HCT116 (cell line): ENCODE data around the gene CHID1. TPM values are rescaled to one million over a fixed set of nuclear protein-coding genes. Genes with fewer than 3 reads are reported as not detected.
A peak's percentile ranks its signal among the peaks of the same experiment; 100 is the strongest.

ENCODE experiments used
- ATAC-seq: fragments of 200-7000 bp; cut with Tn5 transposase; 2 replicates; pipeline ENCODE4 v1.9.1; 2020; ENCODE audit warnings: mild to moderate bottlenecking, moderate library complexity
- BruUV-seq: library from RNA; stranded (reverse); fragments of 400-500 nt; replicated peaks from 2 replicates; lab custom pipeline; 2021; lab: Mats Ljungman, UMichigan
- CTCF ChIA-PET: fragments of 300-600 bp; sonication (Branson Sonifier 250); formaldehyde crosslinking; loops from one replicate; lab custom pipeline; 2021; ENCODE audit warnings: antibody characterized with exemption; lab: Charles Lee
- POLR2A ChIA-PET: fragments of 300-600, 350-600 bp; sonication (Branson Sonifier 250); formaldehyde crosslinking; loops from one replicate; lab custom pipeline; 2021; ENCODE audit warnings: antibody characterized with exemption; lab: Charles Lee
- RAD21 ChIA-PET, 2 experiments: fragments of 300-600 bp; sonication (Branson Sonifier 250); formaldehyde crosslinking; loops; one replicate each; lab custom pipeline; 2023; ENCODE audit warnings: low total read pairs in 2 of 2; ENCODE audit not compliant: uncharacterized antibody in 2 of 2, unreplicated experiment in 2 of 2, low non-redundant PET in 1 of 2; lab: Charles Lee
- DNase-seq: peaks from one replicate; pipeline ENCODE4 v3.0.0-alpha.2; 2010; ENCODE audit warnings: low read depth, low spot score
- H2AFZ ChIP-seq: fragments of 200-600 bp; shearing (Covaris generic), sonication (generic); 2 replicates; pipeline ENCODE4 v1.6.1; 2017; ENCODE audit warnings: low read depth, mixed run types, mixed read lengths, antibody characterized with exemption, low read length; ENCODE audit not compliant: poor library complexity, severe bottlenecking
- H3K27ac ChIP-seq: 2 replicates; pipeline ENCODE4 v1.5.1; 2012; ENCODE audit warnings: low read depth, low read length
- H3K27me3 ChIP-seq: fragments of 200-600 bp; sonication (generic); 2 replicates; pipeline ENCODE4 v1.6.1; 2016; ENCODE audit warnings: mixed run types, low read length, mixed read lengths; ENCODE audit not compliant: insufficient read depth
- H3K36me3 ChIP-seq, 2 experiments: fragments of 200-500 bp in 1 of 2; fragments of 200-600 bp in 1 of 2; sonication (Bioruptor generic) in 1 of 2; sonication (generic) in 1 of 2; 2 replicates each; pipeline versions ENCODE4 v1.5.1 to v1.6.1; 2014 to 2016; ENCODE audit warnings: low read length in 2 of 2, inconsistent platforms in 1 of 2, mixed read lengths in 1 of 2, mixed run types in 1 of 2; ENCODE audit not compliant: insufficient read depth in 2 of 2, control insufficient read depth in 1 of 2
- H3K4me1 ChIP-seq, 2 experiments: fragments of 200-600 bp in 1 of 2; sonication (generic) in 1 of 2; 2 replicates each; pipeline versions ENCODE4 v1.5.1 to v1.6.1; 2012 to 2017; ENCODE audit warnings: low read length in 2 of 2, inconsistent platforms in 1 of 2, mild to moderate bottlenecking in 1 of 2, mixed read lengths in 1 of 2, mixed run types in 1 of 2, moderate library complexity in 1 of 2; ENCODE audit not compliant: insufficient read depth in 2 of 2, control insufficient read depth in 1 of 2
- H3K4me2 ChIP-seq: fragments of 200-600 bp; sonication (generic); 2 replicates; pipeline ENCODE4 v1.6.1; 2017; ENCODE audit warnings: mixed run types, low read length, mixed read lengths
- H3K4me3 ChIP-seq, 2 experiments: fragments of 200-600 bp in 1 of 2; sonication (generic) in 1 of 2; replicated peaks in 1 of 2; 2 replicates each; pipeline ENCODE4 v1.5.1; 2011 to 2016; ENCODE audit warnings: low read length in 2 of 2, control low read depth in 1 of 2, low read depth in 1 of 2, mild to moderate bottlenecking in 1 of 2, mixed read lengths in 1 of 2, mixed run types in 1 of 2
- H3K79me2 ChIP-seq: fragments of 200-600 bp; sonication (generic); 2 replicates; pipeline ENCODE4 v1.6.1; 2017; ENCODE audit warnings: mild to moderate bottlenecking, mixed run types, low read length, moderate library complexity, mixed read lengths; ENCODE audit not compliant: insufficient read depth
- H3K9ac ChIP-seq: fragments of 200-600 bp; sonication (generic); 2 replicates; pipeline ENCODE4 v1.6.1; 2016; ENCODE audit warnings: low read length, mixed read lengths
- H3K9me2 ChIP-seq: fragments of 200-600 bp; sonication (generic), shearing (Covaris generic); 2 replicates; pipeline ENCODE4 v1.6.1; 2017; ENCODE audit warnings: mixed run types, mild to moderate bottlenecking, moderate library complexity; ENCODE audit not compliant: insufficient read depth
- H3K9me3 ChIP-seq, 2 experiments: fragments of 200-500 bp in 1 of 2; fragments of 200-600 bp in 1 of 2; sonication (Bioruptor generic) in 1 of 2; sonication (generic) in 1 of 2; 2 replicates each; pipeline ENCODE4 v1.6.1; 2014 to 2017; ENCODE audit warnings: low read length in 2 of 2, mixed read lengths in 2 of 2, inconsistent platforms in 1 of 2, low read depth in 1 of 2, mild to moderate bottlenecking in 1 of 2, mixed run types in 1 of 2, moderate library complexity in 1 of 2; ENCODE audit not compliant: control insufficient read depth in 1 of 2, insufficient read depth in 1 of 2
- H4K20me1 ChIP-seq: fragments of 200-600 bp; sonication (generic), shearing (Covaris generic); 2 replicates; pipeline ENCODE4 v1.6.1; 2017; ENCODE audit warnings: mixed run types, mild to moderate bottlenecking, moderate library complexity; ENCODE audit not compliant: insufficient read depth
- FOSL1 ChIP-seq: IDR thresholded peaks from 2 replicates; pipeline ENCODE4 v1.6.1; 2012; ENCODE audit warnings: low read depth
- SP1 ChIP-seq: IDR thresholded peaks from 2 replicates; pipeline ENCODE4 v1.6.1; 2012; ENCODE audit warnings: low read depth
- SRF ChIP-seq: IDR thresholded peaks from 2 replicates; pipeline ENCODE4 v1.6.1; 2012; ENCODE audit warnings: low read depth
- ZFX ChIP-seq: fragments of 450-650 bp; IDR thresholded peaks from 2 replicates; pipeline ENCODE4 v1.6.1; 2017
- ZNF274 ChIP-seq: fragments of 200-500 bp; sonication (Bioruptor generic); IDR thresholded peaks from 2 replicates; pipeline ENCODE4 v1.6.1; 2014; ENCODE audit warnings: mild to moderate bottlenecking, low read depth, low read length, inconsistent platforms
- intact Hi-C: fragments of 100-400 bp; cut with micrococcal nuclease; formaldehyde crosslinking; loops from 2 replicates; pipeline ENCODE4 v1.10.0; 2022
- total RNA-seq: library from RNA; stranded (reverse); gene quantifications from one replicate; pipeline ENCODE4 v1.2.1, GENCODE V29; 2021; ENCODE audit not compliant: unreplicated experiment
- TF ChIP-seq, protein P1 (sequence below): IDR thresholded peaks from 2 replicates; pipeline ENCODE4 v1.6.1; 2012
- TF ChIP-seq, protein P2 (sequence below): IDR thresholded peaks from 2 replicates; pipeline ENCODE4 v1.6.1; 2012; ENCODE audit warnings: low read depth

CHID1 gene
- total RNA-seq, 1 experiment from 2014 or later, result 102 TPM

DNA sequence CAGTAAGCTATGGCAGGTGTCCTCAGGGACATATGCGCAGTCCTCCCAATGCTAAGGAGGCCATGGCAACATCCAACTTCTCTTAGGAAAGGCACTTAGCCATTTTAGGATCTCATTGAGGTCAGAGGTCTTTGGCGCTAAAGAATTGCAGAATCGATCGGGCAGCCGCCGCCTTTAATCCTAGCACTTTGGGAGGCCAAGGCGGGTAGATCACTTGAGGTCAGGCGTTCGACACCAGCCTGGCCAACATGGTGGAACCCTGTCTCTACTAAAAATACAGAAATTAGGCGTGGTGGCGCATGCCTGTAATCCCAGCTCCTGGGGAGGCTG is 1.2 kb upstream of the CHID1 start:
- no peaks in the 10 kb centered on the region for H3K9me2 ChIP-seq
- POLR2A ChIA-PET, result no interaction called here
- TF ChIP-seq SP1, result no peak
- TF ChIP-seq, protein P1, sequence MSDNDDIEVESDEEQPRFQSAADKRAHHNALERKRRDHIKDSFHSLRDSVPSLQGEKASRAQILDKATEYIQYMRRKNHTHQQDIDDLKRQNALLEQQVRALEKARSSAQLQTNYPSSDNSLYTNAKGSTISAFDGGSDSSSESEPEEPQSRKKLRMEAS, result no peak
- TF ChIP-seq, protein P2, sequence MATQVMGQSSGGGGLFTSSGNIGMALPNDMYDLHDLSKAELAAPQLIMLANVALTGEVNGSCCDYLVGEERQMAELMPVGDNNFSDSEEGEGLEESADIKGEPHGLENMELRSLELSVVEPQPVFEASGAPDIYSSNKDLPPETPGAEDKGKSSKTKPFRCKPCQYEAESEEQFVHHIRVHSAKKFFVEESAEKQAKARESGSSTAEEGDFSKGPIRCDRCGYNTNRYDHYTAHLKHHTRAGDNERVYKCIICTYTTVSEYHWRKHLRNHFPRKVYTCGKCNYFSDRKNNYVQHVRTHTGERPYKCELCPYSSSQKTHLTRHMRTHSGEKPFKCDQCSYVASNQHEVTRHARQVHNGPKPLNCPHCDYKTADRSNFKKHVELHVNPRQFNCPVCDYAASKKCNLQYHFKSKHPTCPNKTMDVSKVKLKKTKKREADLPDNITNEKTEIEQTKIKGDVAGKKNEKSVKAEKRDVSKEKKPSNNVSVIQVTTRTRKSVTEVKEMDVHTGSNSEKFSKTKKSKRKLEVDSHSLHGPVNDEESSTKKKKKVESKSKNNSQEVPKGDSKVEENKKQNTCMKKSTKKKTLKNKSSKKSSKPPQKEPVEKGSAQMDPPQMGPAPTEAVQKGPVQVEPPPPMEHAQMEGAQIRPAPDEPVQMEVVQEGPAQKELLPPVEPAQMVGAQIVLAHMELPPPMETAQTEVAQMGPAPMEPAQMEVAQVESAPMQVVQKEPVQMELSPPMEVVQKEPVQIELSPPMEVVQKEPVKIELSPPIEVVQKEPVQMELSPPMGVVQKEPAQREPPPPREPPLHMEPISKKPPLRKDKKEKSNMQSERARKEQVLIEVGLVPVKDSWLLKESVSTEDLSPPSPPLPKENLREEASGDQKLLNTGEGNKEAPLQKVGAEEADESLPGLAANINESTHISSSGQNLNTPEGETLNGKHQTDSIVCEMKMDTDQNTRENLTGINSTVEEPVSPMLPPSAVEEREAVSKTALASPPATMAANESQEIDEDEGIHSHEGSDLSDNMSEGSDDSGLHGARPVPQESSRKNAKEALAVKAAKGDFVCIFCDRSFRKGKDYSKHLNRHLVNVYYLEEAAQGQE, result no peak
- no peak for TF ChIP-seq FOSL1
- TF ChIP-seq ZNF274, result no peak
- no peak for TF ChIP-seq ZFX
- no peak for TF ChIP-seq SRF
- DNase-seq (no peak), ATAC-seq (no peak)
- H3K4me3 ChIP-seq, result peak overlapping the region; percentile 67 to 100
- RAD21 ChIA-PET, result no interaction called here
- peak overlapping the region; percentile 93 for H3K27ac ChIP-seq
- peak overlapping the region; percentile 93 for H3K4me2 ChIP-seq
- no peaks in the 10 kb centered on the region for H3K9me3 ChIP-seq
- CTCF ChIA-PET, result no interaction called here
- no TSS peak for BruUV-seq
- H2AFZ ChIP-seq, result no peak overlapping the region
- no peaks in the 10 kb centered on the region for H3K27me3 ChIP-seq
- peaks cover 35% of the 10 kb centered on the region for H3K79me2 ChIP-seq
- H3K36me3 ChIP-seq, result peaks cover 0 to 8% of the 10 kb centered on the region in 2 experiments; a peak in 1 of 4 replicates
- no peaks in the 10 kb centered on the region for H4K20me1 ChIP-seq
- H3K9ac ChIP-seq, result peak overlapping the region; percentile 87
- peaks cover 12 to 24% of the 10 kb centered on the region in 2 experiments for H3K4me1 ChIP-seq
- intact Hi-C loops, result no loop called here
